IMR-90 (cell line): ENCODE results near the gene PCSK2. TPM values are rescaled to one million over a fixed set of nuclear protein-coding genes. Genes with fewer than 3 reads are reported as not detected.

Experiments
- ATAC-seq: fragments of 200-7000 bp; cut with Tn5 transposase; 2 replicates; pipeline ENCODE4 v1.9.1; 2020; ENCODE audit warnings: low read depth, mild to moderate bottlenecking, moderate library complexity
- BruUV-seq: library from RNA; stranded (reverse); fragments of 400-500 nt; replicated peaks from 2 replicates; lab custom pipeline; 2021; lab: Mats Ljungman, UMichigan
- CTCF ChIA-PET: fragments of 300-600 bp; formaldehyde crosslinking; extraction: SDS; loops from one replicate; lab custom pipeline; 2021; ENCODE audit warnings: antibody characterized with exemption; lab: Yijun Ruan, JAX
- POLR2A ChIA-PET: fragments of 300-600 bp; sonication (Branson Sonifier 250); formaldehyde crosslinking; loops from one replicate; lab custom pipeline; 2022; ENCODE audit warnings: antibody characterized with exemption; ENCODE audit not compliant: unreplicated experiment; lab: Charles Lee
- DNase-seq: peaks from one replicate; pipeline ENCODE4 v3.0.0; 2013
- H2AFZ ChIP-seq: replicated peaks from 2 replicates; pipeline ENCODE3; 2013; ENCODE audit warnings: low read length, mild to moderate bottlenecking; ENCODE audit not compliant: poor library complexity
- H2AK5ac ChIP-seq: 2 replicates; pipeline ENCODE4 v1.6.1; 2013; ENCODE audit warnings: low read depth, low read length, inconsistent platforms
- H2AK9ac ChIP-seq: replicated peaks from 2 replicates; pipeline ENCODE3; 2013; ENCODE audit warnings: mild to moderate bottlenecking, low read depth, low read length, moderate library complexity; ENCODE audit not compliant: poor library complexity
- H2BK120ac ChIP-seq: 2 replicates; pipeline ENCODE4 v1.6.1; 2013; ENCODE audit warnings: low read depth, low read length, inconsistent platforms
- H2BK15ac ChIP-seq: 3 replicates; pipeline ENCODE4 v1.6.1; 2013; ENCODE audit warnings: low read depth, low read length, inconsistent platforms
- H2BK20ac ChIP-seq: 2 replicates; pipeline ENCODE4 v1.6.1; 2013; ENCODE audit warnings: low read depth, mild to moderate bottlenecking, inconsistent platforms, low read length, moderate library complexity
- H2BK5ac ChIP-seq: 2 replicates; pipeline ENCODE4 v1.6.1; 2013; ENCODE audit warnings: mild to moderate bottlenecking, low read depth, low read length, inconsistent platforms; ENCODE audit not compliant: poor library complexity, severe bottlenecking
- H3K14ac ChIP-seq: replicated peaks from 2 replicates; pipeline ENCODE4 v1.6.1; 2013; ENCODE audit warnings: low read depth, low read length, inconsistent platforms
- H3K18ac ChIP-seq: 2 replicates; pipeline ENCODE4 v1.6.1; 2013; ENCODE audit warnings: low read depth, low read length, control low read depth
- H3K23ac ChIP-seq: 2 replicates; pipeline ENCODE4 v1.6.1; 2013; ENCODE audit warnings: low read depth, low read length, inconsistent platforms
- H3K27ac ChIP-seq: 2 replicates; pipeline ENCODE4 v1.5.1; 2013; ENCODE audit warnings: mild to moderate bottlenecking, control low read depth, low read length; ENCODE audit not compliant: insufficient read depth
- H3K27me3 ChIP-seq: 2 replicates; pipeline ENCODE4 v1.6.1; 2013; ENCODE audit warnings: low read length; ENCODE audit not compliant: control insufficient read depth, insufficient read depth
- H3K36me3 ChIP-seq: 2 replicates; pipeline ENCODE4 v1.6.1; 2013; ENCODE audit warnings: low read length, mixed read lengths; ENCODE audit not compliant: control insufficient read depth, insufficient read depth
- H3K4ac ChIP-seq: 2 replicates; pipeline ENCODE4 v1.6.1; 2013; ENCODE audit warnings: low read depth, low read length, inconsistent platforms
- H3K4me1 ChIP-seq: 2 replicates; pipeline ENCODE4 v1.6.1; 2013; ENCODE audit warnings: low read length, mixed read lengths; ENCODE audit not compliant: control insufficient read depth, insufficient read depth
- H3K4me2 ChIP-seq: 2 replicates; pipeline ENCODE4 v1.6.1; 2013; ENCODE audit warnings: low read depth, mild to moderate bottlenecking, control low read depth, low read length, moderate library complexity
- H3K4me3 ChIP-seq: 2 replicates; pipeline ENCODE4 v1.5.1; 2013; ENCODE audit warnings: low read depth, mild to moderate bottlenecking, control low read depth, low read length, moderate library complexity; ENCODE audit not compliant: insufficient read depth
- H3K56ac ChIP-seq: 2 replicates; pipeline ENCODE4 v1.6.1; 2013; ENCODE audit warnings: low read length, inconsistent platforms; ENCODE audit not compliant: insufficient read depth; ENCODE audit errors: extremely low read depth
- H3K79me1 ChIP-seq, 2 experiments: 2 replicates each; pipeline ENCODE4 v1.6.1; 2013; ENCODE audit warnings: low read length in 2 of 2, inconsistent platforms in 1 of 2, low read depth in 1 of 2
- H3K9ac ChIP-seq: 2 replicates; pipeline ENCODE4 v1.6.1; 2013; ENCODE audit warnings: low read depth, low read length, control low read depth
- H3K9me1 ChIP-seq: 2 replicates; pipeline ENCODE4 v1.6.1; 2013; ENCODE audit warnings: low read length, inconsistent platforms; ENCODE audit not compliant: insufficient read depth
- H3K9me3 ChIP-seq: 2 replicates; pipeline ENCODE4 v1.6.1; 2013; ENCODE audit warnings: low read length; ENCODE audit not compliant: control insufficient read depth, insufficient read depth
- H4K20me1 ChIP-seq: 2 replicates; pipeline ENCODE4 v1.6.1; 2013; ENCODE audit warnings: low read length, inconsistent platforms; ENCODE audit not compliant: insufficient read depth
- H4K5ac ChIP-seq: 2 replicates; pipeline ENCODE4 v1.6.1; 2013; ENCODE audit warnings: mild to moderate bottlenecking, low read depth, low read length, control low read depth
- H4K8ac ChIP-seq, 2 experiments: 2 replicates each; pipeline ENCODE4 v1.6.1; 2013; ENCODE audit warnings: low read depth in 2 of 2, low read length in 2 of 2, control low read depth in 1 of 2, inconsistent platforms in 1 of 2
- H4K91ac ChIP-seq: 2 replicates; pipeline ENCODE4 v1.6.1; 2013; ENCODE audit warnings: low read depth, low read length, inconsistent platforms; ENCODE audit not compliant: insufficient read depth
- BHLHE40 ChIP-seq: fragments of 150-350 bp; IDR thresholded peaks from 2 replicates; pipeline ENCODE4 v1.6.1; 2016; ENCODE audit warnings: mild to moderate bottlenecking, low read depth, low read length
- CEBPB ChIP-seq: IDR thresholded peaks from 2 replicates; pipeline ENCODE4 v1.6.1; 2012; ENCODE audit warnings: low read depth, low read length, improper control_type of control experiment
- CHD1 ChIP-seq: IDR thresholded peaks from 2 replicates; pipeline ENCODE4 v1.6.1; 2012; ENCODE audit warnings: low read depth, low read length, improper control_type of control experiment
- FOS ChIP-seq: fragments of 150-350 bp; IDR thresholded peaks from 2 replicates; pipeline ENCODE4 v1.6.1; 2016; ENCODE audit warnings: low read depth, low read length
- MAFK ChIP-seq: IDR thresholded peaks from 2 replicates; pipeline ENCODE4 v1.6.1; 2012; ENCODE audit warnings: low read depth, low read length, improper control_type of control experiment
- MAZ ChIP-seq: IDR thresholded peaks from 2 replicates; pipeline ENCODE4 v1.6.1; 2012; ENCODE audit warnings: low read depth, mild to moderate bottlenecking, low read length, improper control_type of control experiment, moderate library complexity, borderline replicate concordance
- MXI1 ChIP-seq: IDR thresholded peaks from 2 replicates; pipeline ENCODE4 v1.6.1; 2012; ENCODE audit warnings: low read depth, mild to moderate bottlenecking, low read length, moderate library complexity, borderline replicate concordance
- NFE2L2 ChIP-seq: fragments of 150-350 bp; IDR thresholded peaks from 2 replicates; pipeline ENCODE4 v1.6.1; 2016; ENCODE audit warnings: low read depth, mild to moderate bottlenecking, low read length
- POLR2A ChIP-seq: IDR thresholded peaks from 2 replicates; pipeline ENCODE4 v1.6.1; 2012; ENCODE audit warnings: mild to moderate bottlenecking, low read depth, low read length
- RAD21 ChIP-seq: IDR thresholded peaks from 2 replicates; pipeline ENCODE4 v1.6.1; 2012; ENCODE audit warnings: low read length, improper control_type of control experiment
- RCOR1 ChIP-seq: IDR thresholded peaks from 2 replicates; pipeline ENCODE4 v1.6.1; 2012; ENCODE audit warnings: mild to moderate bottlenecking, low read length, improper control_type of control experiment; ENCODE audit not compliant: insufficient replicate concordance
- RFX5 ChIP-seq: IDR thresholded peaks from 2 replicates; pipeline ENCODE4 v1.8.0; 2012; ENCODE audit warnings: low read depth, mild to moderate bottlenecking, low read length, moderate library complexity
- SMC3 ChIP-seq: fragments of 150-350 bp; IDR thresholded peaks from 2 replicates; pipeline ENCODE4 v1.6.1; 2016; ENCODE audit warnings: low read depth, mild to moderate bottlenecking, antibody characterized with exemption, low read length, moderate library complexity
- WGBS, 2 experiments: methylation state at CpG; one replicate each; pipeline versions ENCODE4 v1.1.5 to v1.1.7; 2013; ENCODE audit warnings: missing lambda C conversion rate in 2 of 2; ENCODE audit not compliant: insufficient read length in 1 of 2; ENCODE audit errors: extremely low coverage in 2 of 2; 5-methylcytosine and 5-hydroxymethylcytosine counted together
- dilution Hi-C: fragments of 300-500 bp; cut with HindIII; formaldehyde crosslinking; loops from one replicate; pipeline ENCODE4 v1.14.3; 2018; ENCODE audit warnings: low sequenced_read_pairs; ENCODE audit not compliant: unreplicated experiment
- in situ Hi-C: fragments of 300-500 bp; cut with MboI; formaldehyde crosslinking; loops from 3 replicates; pipeline ENCODE4 v1.14.3; 2019; ENCODE audit warnings: low sequenced_read_pairs, inconsistent platforms, mixed read lengths
- intact Hi-C: fragments of 100-400 bp; cut with micrococcal nuclease; formaldehyde crosslinking; loops from 2 replicates; pipeline ENCODE4 v1.10.0; 2022
- polyA plus RNA-seq, 3 experiments: library from polyadenylated mRNA; depleted of rRNA; stranded (reverse); fragments of >200 nt; gene quantifications; 2 replicates each; pipeline ENCODE4 v1.2.3, GENCODE V29; 2012; ENCODE audit warnings: low replicate concordance in 1 of 3
- total RNA-seq: library from RNA; depleted of rRNA; stranded (reverse); fragments of >200 nt; gene quantifications from 2 replicates; pipeline ENCODE4 v1.2.3, GENCODE V29; 2012
- TF ChIP-seq, protein P1 (sequence below): conservative IDR thresholded peaks from 2 replicates; pipeline ENCODE4 v1.5.1; 2012; ENCODE audit warnings: mild to moderate bottlenecking, low read depth, low read length, improper control_type of control experiment
- TF ChIP-seq, protein P2 (sequence below): fragments of 150-350 bp; IDR thresholded peaks from 2 replicates; pipeline ENCODE4 v1.6.1; 2017; ENCODE audit warnings: mild to moderate bottlenecking, antibody characterized with exemption, low read length, low read depth
- TF ChIP-seq, protein P3 (sequence below): fragments of 150-350 bp; IDR thresholded peaks from 2 replicates; pipeline ENCODE4 v1.6.1; 2016; ENCODE audit warnings: low read depth, mild to moderate bottlenecking, low read length, moderate library complexity, borderline replicate concordance

The PCSK2 gene
- total and polyA plus RNA-seq, 2 of the 4 experiments (the other 2 are of a cell fraction): not detected

DNA sequence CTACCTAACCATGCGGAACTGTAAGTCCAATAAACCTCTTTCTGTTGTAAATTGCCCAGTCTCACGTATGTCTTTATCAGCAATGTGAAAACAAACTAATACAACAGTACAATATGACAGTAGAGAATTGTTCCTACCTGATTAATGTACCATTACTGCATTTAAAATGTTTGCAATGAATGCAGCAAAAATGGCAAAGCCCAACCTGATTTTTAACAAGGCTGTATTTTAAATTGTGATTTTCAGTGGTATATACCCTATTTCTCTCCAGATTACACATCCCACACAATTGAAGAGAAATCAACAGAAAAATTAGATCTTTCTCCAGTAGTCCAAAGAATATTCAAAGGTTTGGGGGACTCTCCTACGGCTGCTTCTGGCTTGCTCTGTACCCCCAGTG, 3.3 kb upstream of the PCSK2 start:
- POLR2A ChIA-PET: no interaction called here
- no peak overlapping the region for H2BK5ac ChIP-seq
- no peak overlapping the region for H3K14ac ChIP-seq
- no peaks in the 10 kb centered on the region for H3K9me3 ChIP-seq
- no peak overlapping the region for H4K91ac ChIP-seq
- no peaks in the 10 kb centered on the region for H3K9me1 ChIP-seq
- TF ChIP-seq, protein P1, sequence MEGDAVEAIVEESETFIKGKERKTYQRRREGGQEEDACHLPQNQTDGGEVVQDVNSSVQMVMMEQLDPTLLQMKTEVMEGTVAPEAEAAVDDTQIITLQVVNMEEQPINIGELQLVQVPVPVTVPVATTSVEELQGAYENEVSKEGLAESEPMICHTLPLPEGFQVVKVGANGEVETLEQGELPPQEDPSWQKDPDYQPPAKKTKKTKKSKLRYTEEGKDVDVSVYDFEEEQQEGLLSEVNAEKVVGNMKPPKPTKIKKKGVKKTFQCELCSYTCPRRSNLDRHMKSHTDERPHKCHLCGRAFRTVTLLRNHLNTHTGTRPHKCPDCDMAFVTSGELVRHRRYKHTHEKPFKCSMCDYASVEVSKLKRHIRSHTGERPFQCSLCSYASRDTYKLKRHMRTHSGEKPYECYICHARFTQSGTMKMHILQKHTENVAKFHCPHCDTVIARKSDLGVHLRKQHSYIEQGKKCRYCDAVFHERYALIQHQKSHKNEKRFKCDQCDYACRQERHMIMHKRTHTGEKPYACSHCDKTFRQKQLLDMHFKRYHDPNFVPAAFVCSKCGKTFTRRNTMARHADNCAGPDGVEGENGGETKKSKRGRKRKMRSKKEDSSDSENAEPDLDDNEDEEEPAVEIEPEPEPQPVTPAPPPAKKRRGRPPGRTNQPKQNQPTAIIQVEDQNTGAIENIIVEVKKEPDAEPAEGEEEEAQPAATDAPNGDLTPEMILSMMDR: no peak
- TF ChIP-seq CHD1 (no peak), MXI1 (no peak), MAZ (no peak), SMC3 (no peak), MAFK (no peak), FOS (no peak), BHLHE40 (no peak), CEBPB (no peak), RFX5 (no peak), NFE2L2 (no peak), RCOR1 (no peak), RAD21 (no peak), POLR2A (no peak)
- TF ChIP-seq, protein P2, sequence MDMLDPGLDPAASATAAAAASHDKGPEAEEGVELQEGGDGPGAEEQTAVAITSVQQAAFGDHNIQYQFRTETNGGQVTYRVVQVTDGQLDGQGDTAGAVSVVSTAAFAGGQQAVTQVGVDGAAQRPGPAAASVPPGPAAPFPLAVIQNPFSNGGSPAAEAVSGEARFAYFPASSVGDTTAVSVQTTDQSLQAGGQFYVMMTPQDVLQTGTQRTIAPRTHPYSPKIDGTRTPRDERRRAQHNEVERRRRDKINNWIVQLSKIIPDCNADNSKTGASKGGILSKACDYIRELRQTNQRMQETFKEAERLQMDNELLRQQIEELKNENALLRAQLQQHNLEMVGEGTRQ: no peak
- TF ChIP-seq, protein P3, sequence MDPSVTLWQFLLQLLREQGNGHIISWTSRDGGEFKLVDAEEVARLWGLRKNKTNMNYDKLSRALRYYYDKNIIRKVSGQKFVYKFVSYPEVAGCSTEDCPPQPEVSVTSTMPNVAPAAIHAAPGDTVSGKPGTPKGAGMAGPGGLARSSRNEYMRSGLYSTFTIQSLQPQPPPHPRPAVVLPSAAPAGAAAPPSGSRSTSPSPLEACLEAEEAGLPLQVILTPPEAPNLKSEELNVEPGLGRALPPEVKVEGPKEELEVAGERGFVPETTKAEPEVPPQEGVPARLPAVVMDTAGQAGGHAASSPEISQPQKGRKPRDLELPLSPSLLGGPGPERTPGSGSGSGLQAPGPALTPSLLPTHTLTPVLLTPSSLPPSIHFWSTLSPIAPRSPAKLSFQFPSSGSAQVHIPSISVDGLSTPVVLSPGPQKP: no peak
- H2AK5ac ChIP-seq: no peak overlapping the region
- H4K8ac ChIP-seq: no peak overlapping the region
- in situ Hi-C loops: no loop called here
- H3K23ac ChIP-seq: no peak overlapping the region
- no peak for ATAC-seq
- no peak overlapping the region for H4K5ac ChIP-seq
- H3K18ac ChIP-seq: no peak overlapping the region
- dilution Hi-C loops: no loop called here
- BruUV-seq: no TSS peak
- H2BK20ac ChIP-seq: no peak overlapping the region
- no peak overlapping the region for H3K9ac ChIP-seq
- no peak overlapping the region for H3K4ac ChIP-seq
- no peak overlapping the region for H3K4me3 ChIP-seq
- DNase-seq: no peak
- no peaks in the 10 kb centered on the region for H3K36me3 ChIP-seq
- H2AFZ ChIP-seq: no peak overlapping the region
- no peak overlapping the region for H2BK15ac ChIP-seq
- no peak overlapping the region for H2BK120ac ChIP-seq
- CTCF ChIA-PET: no interaction called here
- no CpG with 5 or more reads among the region's 3 CpGs for WGBS, 2 experiments
- intact Hi-C loops: loop anchor here (10.0 kb wide), 1 partner anchor 419 kb away; no protein-coding TSS in a partner anchor
- no peak overlapping the region for H3K27ac ChIP-seq
- H3K4me2 ChIP-seq: no peak overlapping the region
- H2AK9ac ChIP-seq: no peak overlapping the region
- no peaks in the 10 kb centered on the region; the same call in 1 of the 2 replicates for H3K4me1 ChIP-seq
- H4K20me1 ChIP-seq: no peaks in the 10 kb centered on the region
- no peaks in the 10 kb centered on the region for H3K79me1 ChIP-seq
- H3K27me3 ChIP-seq: peaks cover 17% of the 10 kb centered on the region
- no peak overlapping the region for H3K56ac ChIP-seq
